OCI-LY7 (cell line): Measurements from ENCODE around the gene CREB3. TPM values are rescaled to one million over a fixed set of nuclear protein-coding genes. Genes with fewer than 3 reads are reported as not detected.

Source experiments
- BruUV-seq: library from RNA; stranded (reverse); fragments of 400-500 nt; replicated peaks from 2 replicates; lab custom pipeline; 2021; lab: Mats Ljungman, UMichigan
- CTCF ChIA-PET: fragments of 300-600 bp; sonication (Branson Sonifier 250); formaldehyde crosslinking; loops from one replicate; lab custom pipeline; 2022; ENCODE audit warnings: antibody characterized with exemption; ENCODE audit not compliant: unreplicated experiment; lab: Charles Lee
- POLR2A ChIA-PET: fragments of 300-600 bp; sonication (Branson Sonifier 250); formaldehyde crosslinking; loops from one replicate; lab custom pipeline; 2022; ENCODE audit warnings: antibody characterized with exemption; lab: Charles Lee
- DNase-seq: peaks from one replicate; pipeline ENCODE4 v3.0.0-alpha.2; 2015; ENCODE audit warnings: low spot score
- H2AFZ ChIP-seq: fragments of 200-600 bp; sonication (generic), shearing (Covaris generic); 2 replicates; pipeline ENCODE4 v1.6.1; 2014; ENCODE audit warnings: mild to moderate bottlenecking, antibody characterized with exemption, low read length, moderate library complexity
- H3K27ac ChIP-seq: fragments of 200-600 bp; sonication (generic); 2 replicates; pipeline ENCODE4 v1.5.1; 2014; ENCODE audit warnings: mixed run types, low read depth, mild to moderate bottlenecking, moderate library complexity, low read length, inconsistent platforms; ENCODE audit not compliant: poor library complexity, severe bottlenecking
- H3K36me3 ChIP-seq: fragments of 200-600 bp; sonication (generic); 2 replicates; pipeline ENCODE4 v1.6.1; 2014; ENCODE audit warnings: mild to moderate bottlenecking, antibody characterized with exemption, low read length, moderate library complexity, mixed read lengths; ENCODE audit not compliant: insufficient read depth
- H3K4me1 ChIP-seq: fragments of 200-600 bp; sonication (generic); 2 replicates; pipeline ENCODE4 v1.5.1; 2014; ENCODE audit warnings: mild to moderate bottlenecking, low read length; ENCODE audit not compliant: insufficient read depth, poor library complexity, severe bottlenecking
- H3K4me2 ChIP-seq: fragments of 200-600 bp; sonication (generic); 2 replicates; pipeline ENCODE4 v1.6.1; 2014; ENCODE audit warnings: mild to moderate bottlenecking, low read length
- H3K4me3 ChIP-seq: fragments of 200-600 bp; sonication (generic); 2 replicates; pipeline ENCODE4 v1.5.1; 2014; ENCODE audit warnings: mild to moderate bottlenecking, low read depth, low read length; ENCODE audit not compliant: poor library complexity, severe bottlenecking
- H3K79me2 ChIP-seq: fragments of 200-600 bp; sonication (generic); 2 replicates; pipeline ENCODE4 v1.6.1; 2016; ENCODE audit warnings: low read depth, mild to moderate bottlenecking, low read length, moderate library complexity, mixed read lengths; ENCODE audit not compliant: insufficient read depth
- H3K9me2 ChIP-seq: fragments of 200-600 bp; sonication (generic); 2 replicates; pipeline ENCODE4 v1.6.1; 2016; ENCODE audit warnings: mild to moderate bottlenecking, low read length, mixed read lengths; ENCODE audit not compliant: insufficient read depth
- H3K9me3 ChIP-seq: fragments of 200-600 bp; sonication (generic); 2 replicates; pipeline ENCODE4 v1.6.1; 2014; ENCODE audit warnings: mild to moderate bottlenecking, mixed run types, low read length, mixed read lengths
- H4K20me1 ChIP-seq: fragments of 200-600 bp; sonication (generic); 2 replicates; pipeline ENCODE4 v1.6.1; 2014; ENCODE audit warnings: mild to moderate bottlenecking, antibody characterized with exemption, low read length, moderate library complexity, mixed read lengths; ENCODE audit not compliant: insufficient read depth
- CTCF ChIP-seq: fragments of 200-600 bp; sonication (generic); conservative IDR thresholded peaks from 2 replicates; pipeline ENCODE4 v1.5.1; 2014; ENCODE audit warnings: mild to moderate bottlenecking, antibody characterized with exemption, low read length, moderate library complexity, mixed read lengths
- EZH2phosphoT487 ChIP-seq: fragments of 200-600 bp; sonication (generic); IDR thresholded peaks from 2 replicates; pipeline ENCODE4 v1.6.1; 2018; ENCODE audit warnings: low read depth, borderline replicate concordance, mild to moderate bottlenecking, mixed run types, antibody characterized with exemption, low read length, moderate library complexity, mixed read lengths
- intact Hi-C: fragments of 100-400 bp; cut with micrococcal nuclease; formaldehyde crosslinking; loops from one replicate; pipeline ENCODE4 v1.10.0; 2022; ENCODE audit not compliant: unreplicated experiment
- total RNA-seq, 2 experiments: library from RNA; depleted of rRNA in 1 of 2; stranded (reverse); fragments of >200 nt in 1 of 2; shearing (Covaris generic) in 1 of 2; gene quantifications; 2 replicates each; pipeline ENCODE4 v1.2.3, GENCODE V29; 2014 to 2022

The CREB3 gene
- total RNA-seq, 2 experiments from 2014 or later, result 18.2 to 23.0 TPM

GRCh38 chr9:35711501-35712428 is 20.7 kb upstream of the CREB3 start:
- intact Hi-C loops, result no loop called here
- H4K20me1 ChIP-seq, result no peaks in the 10 kb centered on the region
- POLR2A ChIA-PET, result no interaction called here

DNA sequence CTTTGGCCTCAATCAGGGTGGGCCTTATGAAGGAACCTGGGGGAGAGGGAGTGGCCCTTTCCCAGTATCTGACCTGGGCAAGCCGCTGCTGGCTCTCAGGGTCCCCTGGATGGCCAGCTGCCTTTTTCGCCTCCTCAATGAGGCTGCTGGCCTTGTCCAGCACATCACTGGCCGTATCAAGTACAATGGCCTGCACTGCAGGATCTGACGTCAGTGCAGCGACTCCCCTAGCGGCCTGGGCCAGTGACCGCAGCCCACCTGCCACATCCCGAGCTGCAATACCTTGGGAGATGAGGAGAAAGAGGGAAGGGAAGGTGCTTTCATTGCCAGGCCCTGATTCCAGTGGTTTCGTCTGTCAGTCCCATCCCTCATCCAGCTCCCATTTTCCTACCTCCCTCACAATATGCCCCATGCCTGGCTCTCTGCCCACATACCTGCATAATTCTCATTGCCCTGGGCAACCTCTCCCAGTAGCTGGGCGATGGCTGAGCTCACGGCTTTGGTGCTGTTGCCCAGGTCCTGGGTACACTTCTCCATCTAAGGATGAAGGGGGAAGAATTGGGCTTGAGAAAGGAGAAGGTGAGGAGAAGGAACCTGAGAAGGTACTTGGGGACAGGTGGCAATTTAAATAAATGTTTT is 19.6 kb upstream of the CREB3 start:
- Histone ChIP-seq H3K36me3 (peaks cover 95% of the 10 kb centered on the region), H3K9me2 (no peaks in the 10 kb centered on the region), H3K4me2 (no peak overlapping the region), H3K4me3 (no peak overlapping the region), H2AFZ (no peak overlapping the region), H3K4me1 (no peaks in the 10 kb centered on the region), H3K27ac (no peak overlapping the region), H3K79me2 (no peaks in the 10 kb centered on the region), H3K9me3 (no peaks in the 10 kb centered on the region), H4K20me1 (no peaks in the 10 kb centered on the region)
- ChIA-PET POLR2A (interaction anchor here (1.3 kb wide), 1 partner anchor 18 kb away, joined by 3 read pairs; no protein-coding TSS in a partner anchor), CTCF (no interaction called here)
- DNase-seq, result no peak
- intact Hi-C loops, result no loop called here
- BruUV-seq, result no TSS peak
- TF ChIP-seq EZH2phosphoT487 (no peak), CTCF (no peak)

More at GRCh38 chr9:35711501-35712428, 20.7 kb upstream of the CREB3 start:
- no peaks in the 10 kb centered on the region for H3K9me2 ChIP-seq
- TF ChIP-seq EZH2phosphoT487, result no peak
- no peak for TF ChIP-seq CTCF
- no peak overlapping the region for H3K4me2 ChIP-seq
- no peaks in the 10 kb centered on the region for H3K79me2 ChIP-seq
- BruUV-seq, result no TSS peak
- DNase-seq, result no peak
- H3K36me3 ChIP-seq, result peaks cover 95% of the 10 kb centered on the region
- no peak overlapping the region for H3K27ac ChIP-seq
- H3K4me1 ChIP-seq, result no peaks in the 10 kb centered on the region
- CTCF ChIA-PET, result interaction anchor here (0.6 kb wide), 1 partner anchor 13 kb away, joined by 3 read pairs; no protein-coding TSS in a partner anchor
- H2AFZ ChIP-seq, result no peak overlapping the region
- no peaks in the 10 kb centered on the region for H3K9me3 ChIP-seq
- no peak overlapping the region for H3K4me3 ChIP-seq
